ENCODE measurements around the gene PEX11B.

DNA sequence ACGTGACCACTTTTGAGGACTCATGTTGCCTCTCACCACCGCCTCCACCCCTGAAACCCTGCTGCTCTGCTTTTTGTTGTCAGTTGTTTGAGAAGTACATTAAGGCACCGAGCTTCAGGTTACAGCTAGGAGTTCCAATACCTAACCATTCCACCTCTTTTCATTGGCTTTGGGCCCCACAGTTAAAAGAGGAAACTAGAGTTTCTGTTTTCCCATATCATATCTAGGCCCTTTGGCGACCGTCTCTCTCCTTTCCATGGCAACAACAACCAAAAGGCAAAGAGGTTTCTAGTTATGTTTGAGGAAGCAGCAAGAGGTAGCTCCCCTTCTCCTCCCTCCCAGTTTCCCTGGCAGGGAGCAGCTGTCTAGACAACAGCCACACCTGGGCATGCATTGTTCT lies 38.7 kb downstream of the PEX11B start:
- TF ChIP-seq GATA2 (IDR thresholded peaks at IDR 0.05; ENCODE audit: low read depth, low read length) (no peak), GATA3 (IDR thresholded peaks at IDR 0.05; ENCODE audit: low read depth, low read length) (no peak)
